ENCODE measurements around the gene SELENOP.
A peak's percentile ranks its signal among the peaks of the same experiment; 100 is the strongest.

Gene SELENOP

DNA sequence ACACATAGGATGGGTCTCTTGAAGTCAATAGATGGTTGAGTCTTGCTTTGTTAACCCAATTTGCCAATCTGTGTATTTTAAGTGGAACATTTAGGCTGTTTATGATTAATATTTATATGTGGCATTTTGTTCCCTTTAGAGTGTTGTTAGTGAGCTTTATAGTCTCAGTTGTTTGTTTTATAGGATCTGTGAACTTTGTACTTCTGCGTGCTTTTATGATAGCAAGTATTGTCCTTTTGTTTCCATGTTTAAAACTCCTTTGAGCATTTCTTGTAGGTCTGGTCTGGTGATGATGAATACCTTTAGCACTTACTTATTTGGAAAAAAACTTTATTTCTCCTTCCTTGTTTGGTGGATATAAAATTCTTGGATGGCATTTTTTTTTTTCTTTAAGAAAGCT is 23.8 kb downstream of the SELENOP start:
- DNase-seq: no peak

DNA sequence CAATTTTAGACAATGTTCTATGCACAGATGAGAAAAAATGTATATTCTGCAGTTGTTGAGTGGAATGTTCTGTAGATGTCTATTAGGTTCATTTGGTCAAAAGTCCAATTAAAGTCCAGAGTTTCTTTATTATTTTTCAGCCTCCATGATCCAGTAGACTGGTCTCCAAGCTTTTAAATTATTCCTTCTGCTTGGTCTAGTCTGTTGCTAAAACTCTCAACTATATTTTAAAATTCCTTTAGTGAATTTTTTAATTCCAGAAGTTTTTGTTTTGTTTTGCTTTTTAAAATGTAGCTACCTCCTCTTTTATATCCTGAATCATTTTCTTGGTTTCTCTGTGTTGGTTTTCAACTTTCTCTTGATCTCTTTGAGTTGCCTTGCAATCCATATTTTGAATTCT is 24.6 kb downstream of the SELENOP start:
- DNase-seq: no peak

DNA sequence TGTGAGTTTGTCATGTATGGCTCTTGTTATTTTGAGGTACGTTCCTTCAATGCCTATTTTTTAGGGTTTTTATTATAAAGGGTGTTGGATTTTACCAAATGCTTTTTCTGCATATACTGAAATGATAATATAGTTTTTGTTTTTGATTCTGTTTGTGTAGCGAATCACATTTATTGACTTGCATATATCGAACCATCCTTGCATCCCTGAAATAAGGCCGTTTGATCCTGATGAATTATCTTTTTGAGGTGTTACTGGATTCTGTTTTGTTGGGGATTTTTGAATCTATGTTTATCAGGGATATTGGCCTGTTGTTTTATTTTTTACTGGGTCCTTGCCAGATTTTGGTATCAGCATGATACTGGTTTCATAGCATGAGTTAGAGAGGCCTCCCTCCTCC is 25.9 kb downstream of the SELENOP start:
- no peak for DNase-seq

DNA sequence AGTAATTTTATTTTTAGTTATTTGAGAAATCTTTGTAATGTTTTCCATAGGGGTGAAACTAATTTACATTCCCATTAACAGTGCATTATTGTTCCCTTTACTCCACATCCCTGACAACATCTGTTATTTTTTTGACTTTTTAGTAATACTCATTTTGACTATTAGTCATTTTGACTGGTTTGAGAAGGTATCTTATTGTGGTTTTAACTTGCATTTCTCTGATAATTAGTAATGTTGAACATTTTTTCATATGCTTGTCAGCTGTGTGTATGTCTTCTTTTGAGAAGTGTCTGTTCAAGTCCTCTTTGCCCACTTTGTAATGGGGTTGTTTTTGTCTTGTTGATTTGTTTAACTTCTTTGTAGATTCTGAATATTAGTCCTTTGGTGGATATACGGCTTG is 27.6 kb downstream of the SELENOP start:
- DNase-seq: no peak

DNA sequence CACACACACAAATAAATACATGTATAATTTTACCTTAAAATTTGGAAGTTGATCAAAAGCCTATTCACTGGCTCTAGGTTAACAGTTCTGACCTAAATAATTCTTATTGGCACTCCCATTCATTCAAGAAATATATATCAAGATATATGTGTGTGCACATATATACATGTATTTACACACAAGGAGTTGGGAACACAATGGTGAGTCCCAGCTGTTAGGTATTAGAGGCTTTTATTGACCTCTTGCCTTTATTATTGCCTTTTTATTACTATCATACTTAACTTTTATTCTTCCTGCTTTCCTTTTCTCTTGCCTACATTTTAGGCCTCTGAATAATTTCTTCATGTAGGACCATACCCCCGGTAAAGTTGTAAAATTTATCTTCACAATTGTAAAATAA is 30.1 kb downstream of the SELENOP start:
- DNase-seq: no peak

DNA sequence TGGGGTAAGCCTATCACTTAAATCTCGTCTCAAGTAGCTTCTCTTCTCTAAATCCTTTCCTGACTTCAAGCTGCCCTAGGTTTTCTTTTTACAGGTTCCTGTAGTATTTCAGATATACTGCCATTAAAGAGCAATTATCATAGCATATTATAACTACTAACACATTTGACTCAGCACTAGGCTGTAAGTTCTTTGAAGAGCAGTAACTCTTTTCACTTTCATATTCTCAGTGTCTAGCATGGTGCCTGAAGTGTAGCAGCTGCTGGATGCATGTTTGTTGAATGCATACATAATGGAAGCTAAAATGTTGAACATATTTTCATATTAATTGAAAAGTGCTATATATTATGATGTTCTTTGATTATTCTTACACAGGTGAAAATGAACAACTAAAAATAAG is 32.6 kb downstream of the SELENOP start:
- DNase-seq: no peak

DNA sequence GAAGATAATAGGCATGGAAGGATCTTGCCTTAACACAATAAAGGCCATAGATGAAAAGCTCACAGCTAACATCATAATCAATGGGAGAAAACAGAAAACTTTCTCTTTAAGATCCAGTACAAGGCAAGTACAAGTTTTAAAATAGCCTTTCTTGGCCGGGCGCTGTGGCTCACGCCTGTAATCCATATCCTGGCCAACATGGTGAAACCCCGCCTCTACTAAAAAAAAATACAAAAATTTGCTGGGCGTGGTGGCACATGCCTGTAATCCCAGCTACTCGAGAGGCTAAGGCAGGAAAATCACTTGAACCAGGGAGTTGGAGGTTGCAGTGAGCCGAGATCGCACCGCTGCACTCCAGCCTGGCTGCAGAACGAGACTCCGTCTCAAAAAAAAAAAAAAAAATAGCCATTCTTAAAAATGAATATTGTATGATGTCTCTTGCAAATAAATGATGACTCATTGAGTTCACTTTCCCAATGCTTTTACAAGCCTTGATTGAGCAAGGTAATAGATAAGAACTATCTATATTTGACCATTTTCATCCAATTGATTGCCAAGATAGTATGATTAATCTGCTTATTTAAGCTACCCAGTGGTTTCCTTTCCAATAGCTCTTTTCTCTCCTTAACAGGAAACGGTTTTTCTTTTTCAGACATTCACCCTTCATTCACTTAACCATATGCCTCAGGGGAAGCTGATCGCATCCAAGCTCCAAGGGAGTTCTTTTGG is 39.3 kb downstream of the SELENOP start:
- DNase-seq: no peak

DNA sequence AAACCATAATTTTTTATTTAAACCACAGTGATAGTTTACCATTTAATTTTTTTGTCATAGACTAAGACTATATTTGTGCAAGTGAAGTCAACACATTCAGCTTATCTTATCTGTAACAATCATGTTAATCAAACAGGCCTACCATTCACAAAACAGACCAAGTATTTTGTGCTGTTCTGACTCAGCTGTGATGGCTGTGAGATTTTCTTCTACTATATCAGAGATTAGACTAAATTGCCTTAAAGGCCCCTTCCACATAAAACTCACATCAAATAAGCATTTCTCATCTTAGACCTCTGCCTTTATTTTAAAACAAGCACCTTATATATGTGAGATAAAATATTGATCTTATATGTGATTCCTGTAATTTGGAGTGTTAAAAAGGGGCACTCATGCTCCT is 41.7 kb downstream of the SELENOP start:
- no peak for DNase-seq

DNA sequence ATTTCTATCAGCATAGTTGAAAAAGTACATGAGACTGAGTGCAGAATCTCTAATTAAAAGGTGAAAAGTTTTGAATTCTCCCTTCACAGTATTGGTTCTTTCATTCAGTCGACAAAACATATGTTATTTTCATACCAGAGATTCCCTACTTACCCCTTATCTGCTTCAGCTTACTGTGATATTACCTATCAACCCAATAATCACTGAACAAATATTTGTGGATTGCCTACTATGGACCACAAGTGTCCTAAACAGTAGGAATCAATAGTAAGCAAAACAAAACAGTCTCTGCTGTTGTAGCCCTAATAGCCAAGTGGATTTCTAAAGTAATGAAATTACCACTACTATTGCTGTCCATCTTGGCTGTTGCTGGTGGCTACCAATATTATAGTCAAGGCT is 43.6 kb downstream of the SELENOP start:
- DNase-seq: no peak

DNA sequence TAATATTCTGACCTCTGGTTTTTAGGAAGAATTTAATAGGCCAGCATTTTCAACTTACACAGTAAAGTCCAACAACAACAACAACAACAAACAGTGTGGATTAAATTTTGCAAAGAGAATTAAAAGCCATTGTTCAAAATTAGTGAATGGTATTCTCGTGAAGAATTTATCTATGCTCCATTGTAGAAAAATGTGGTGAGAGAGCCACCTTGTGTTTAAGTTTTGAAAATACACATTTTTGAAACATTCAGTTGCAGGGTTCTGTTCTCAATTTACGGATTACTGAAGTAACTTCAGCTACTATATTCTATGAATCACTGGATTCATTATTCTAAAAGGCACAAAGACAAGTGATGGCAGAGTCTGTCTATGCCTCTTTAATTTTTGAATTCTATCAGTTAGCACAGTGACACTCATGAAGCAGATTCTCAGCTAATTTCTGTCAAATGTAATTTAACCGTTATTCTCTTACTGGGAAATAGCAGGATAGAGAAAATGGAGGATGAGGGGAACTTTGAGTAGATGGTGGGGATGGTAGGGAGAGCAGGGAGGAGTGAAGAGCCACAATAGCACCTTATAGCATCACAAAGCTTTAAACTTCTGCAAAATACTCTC is 44.1 kb downstream of the SELENOP start:
- DNase-seq: no peak

DNA sequence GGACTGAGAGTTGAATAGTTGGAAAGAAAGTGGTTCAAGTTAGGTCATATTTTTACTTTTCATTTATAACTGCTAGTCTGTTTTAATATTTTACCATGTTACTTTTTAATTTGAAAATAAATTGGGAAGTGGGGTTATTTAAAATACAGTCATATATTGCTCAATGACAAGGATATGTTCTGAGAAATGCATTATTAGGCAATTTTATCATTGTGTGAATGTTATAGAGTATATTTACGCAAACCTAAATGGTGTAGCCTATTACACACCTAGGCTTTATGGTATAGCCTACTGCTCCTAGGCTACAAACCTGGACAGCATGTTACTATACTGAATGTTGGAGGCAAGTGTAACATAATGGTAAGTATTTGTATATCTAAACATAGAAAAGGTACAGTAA is 49.9 kb downstream of the SELENOP start:
- DNase-seq: no peak

DNA sequence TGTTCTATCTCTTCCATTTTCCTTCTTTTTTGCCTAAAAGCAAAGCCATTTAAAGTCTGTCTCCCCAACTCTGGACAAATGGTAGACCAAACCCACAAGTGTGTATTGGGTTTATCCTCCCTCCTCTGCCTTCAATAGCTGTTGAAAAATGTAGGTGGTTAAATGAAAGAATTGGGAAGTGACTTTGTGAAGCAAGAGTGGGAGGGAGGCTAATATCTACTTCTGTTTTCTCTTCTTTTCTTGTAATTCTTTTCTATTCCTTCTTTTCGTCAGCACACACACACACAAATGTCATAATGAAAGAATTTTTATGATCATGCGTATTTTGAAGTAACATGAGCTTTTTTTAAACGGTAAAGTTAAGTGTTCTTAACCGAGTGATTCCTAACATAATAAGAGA is 51.3 kb downstream of the SELENOP start:
- no peak for DNase-seq

DNA sequence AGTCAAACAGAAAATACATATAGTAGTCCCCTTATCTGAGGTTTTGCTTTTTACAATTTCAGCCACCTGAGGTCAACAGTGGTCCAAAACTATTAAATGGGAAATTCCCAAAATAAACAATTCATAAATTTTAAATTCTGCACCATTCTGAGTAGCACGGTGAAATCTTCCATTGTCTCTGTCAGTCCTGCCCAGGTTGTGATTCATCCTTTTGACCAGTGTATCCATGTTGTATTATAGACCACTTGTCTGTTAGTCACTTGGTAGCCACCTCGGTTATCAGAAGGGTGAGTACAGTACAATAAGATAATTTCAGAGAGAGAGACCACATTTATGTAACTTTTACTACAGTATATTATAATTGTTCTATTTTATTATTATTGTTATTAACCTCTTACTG is 52.2 kb downstream of the SELENOP start:
- DNase-seq: no peak

DNA sequence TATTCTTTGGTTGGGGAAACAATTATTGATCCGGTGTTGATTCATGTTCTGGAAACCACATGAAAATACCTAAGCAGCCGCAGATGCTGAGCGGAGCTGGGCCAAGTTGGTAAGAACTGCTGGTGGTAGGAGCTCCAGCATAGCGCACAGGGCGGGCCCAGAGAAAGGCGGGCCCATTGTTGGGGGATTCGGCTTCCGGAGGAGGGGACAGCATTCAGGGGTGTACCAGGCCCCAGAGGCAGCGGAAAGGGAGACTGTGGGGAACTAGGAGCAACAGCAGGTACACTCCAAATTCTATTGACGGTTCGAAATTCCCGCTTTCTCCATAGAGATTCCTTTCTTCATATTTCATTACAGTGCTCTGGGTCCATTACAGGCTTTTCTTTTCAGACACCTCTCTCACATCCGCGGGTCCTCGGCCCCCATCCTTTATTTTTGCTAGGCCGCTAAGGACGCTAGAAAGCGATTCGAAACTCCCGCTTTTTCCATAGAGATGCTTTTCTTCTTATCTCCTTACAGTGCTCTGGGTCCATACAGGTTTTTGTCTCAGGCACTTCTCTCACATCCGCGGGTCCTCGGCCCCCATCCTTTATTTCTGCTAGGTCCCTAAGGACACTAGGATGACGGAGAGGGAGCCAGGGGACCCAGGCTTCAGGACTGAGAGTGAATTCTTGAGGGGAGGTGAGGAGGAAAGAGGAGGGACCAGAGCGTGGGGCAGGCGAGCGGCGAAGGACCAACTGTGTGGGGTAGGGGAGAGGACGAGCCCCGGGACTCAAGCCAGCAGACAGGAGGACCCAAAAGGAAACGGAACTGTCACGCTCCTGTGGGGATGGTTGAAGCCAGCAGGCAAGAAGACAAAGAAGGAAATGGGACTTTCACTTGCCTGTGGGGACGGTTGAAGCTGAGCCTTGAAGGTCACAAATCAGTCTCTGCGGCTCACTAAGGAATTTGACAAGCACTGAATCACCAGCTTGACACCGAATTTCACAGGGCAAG is 54.8 kb downstream of the SELENOP start, which contains the start of gene CCDC152:
TSS of gene CCDC152 (plus strand) at position 213 of the 996 bp plus-strand sequence. CDS start 2,304 bp downstream, outside the sequence.
- DNase-seq: peak; percentile 59

DNA sequence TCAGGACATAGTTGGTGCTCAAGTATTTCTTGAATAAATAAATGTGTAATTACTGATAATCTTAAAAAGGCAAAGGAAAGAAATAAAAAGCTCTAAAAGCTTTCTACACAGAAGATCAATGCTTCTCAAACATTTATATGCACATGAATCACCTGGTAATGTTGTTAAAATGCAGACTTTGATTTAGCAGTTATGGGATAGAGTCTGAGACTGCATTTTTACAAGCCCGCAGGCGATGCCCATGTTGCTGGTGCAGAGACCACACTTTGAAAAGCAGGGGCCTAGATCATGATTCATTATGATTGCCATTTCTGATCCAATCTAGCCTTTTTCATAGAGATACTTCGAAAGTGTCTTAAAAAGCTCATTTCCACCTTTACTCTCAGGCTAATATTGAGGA is 58.6 kb downstream of the SELENOP start:
- DNase-seq: no peak

DNA sequence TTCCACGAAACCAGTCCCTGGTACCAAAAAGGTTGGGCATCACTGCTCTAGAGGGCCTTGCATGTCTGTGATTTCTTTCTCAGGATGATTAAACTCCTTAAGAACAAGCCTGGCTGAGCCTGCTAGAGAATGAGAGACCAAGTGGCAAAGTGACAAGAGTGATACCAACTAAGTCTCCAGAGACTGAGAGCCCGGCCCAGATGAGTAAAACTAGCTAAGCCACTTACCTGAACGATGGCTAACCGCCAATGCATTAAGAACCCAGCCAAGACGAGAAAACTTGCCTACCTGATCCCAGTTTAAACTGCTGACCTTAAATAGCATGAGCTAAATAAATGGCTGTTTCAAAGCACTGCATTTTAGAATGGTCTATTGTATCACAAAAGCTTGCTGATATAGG is 60.6 kb downstream of the SELENOP start:
- no peak for DNase-seq

DNA sequence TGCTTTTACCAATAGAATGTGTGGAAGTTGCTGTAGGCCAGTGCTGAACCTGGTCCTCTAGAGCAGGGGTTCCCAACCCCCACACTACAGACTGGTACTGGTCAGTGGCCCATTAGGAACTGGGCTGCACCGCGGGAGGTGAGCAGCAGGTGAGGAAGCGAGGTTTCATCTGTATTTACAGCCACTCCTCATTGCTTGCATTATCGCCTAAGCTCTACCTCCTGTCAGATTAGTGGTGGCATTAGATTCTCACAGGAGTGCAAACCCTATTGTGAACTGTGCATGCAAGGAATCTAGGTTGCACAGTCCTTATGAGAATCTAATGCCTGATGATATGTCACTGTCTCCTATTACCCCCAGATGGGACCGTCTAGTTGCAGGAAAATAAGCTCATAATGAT is 61.2 kb downstream of the SELENOP start:
- no peak for DNase-seq
